HG03159 (cell line): ENCODE data around the gene CHSY3.

Experiments
- ATAC-seq: cut with Tn5 transposase; IDR thresholded peaks from one replicate; pipeline ENCODE4 v1.9.1; 2021; ENCODE audit warnings: mild to moderate bottlenecking, moderate library complexity; ENCODE audit not compliant: unreplicated experiment

Gene CHSY3

DNA sequence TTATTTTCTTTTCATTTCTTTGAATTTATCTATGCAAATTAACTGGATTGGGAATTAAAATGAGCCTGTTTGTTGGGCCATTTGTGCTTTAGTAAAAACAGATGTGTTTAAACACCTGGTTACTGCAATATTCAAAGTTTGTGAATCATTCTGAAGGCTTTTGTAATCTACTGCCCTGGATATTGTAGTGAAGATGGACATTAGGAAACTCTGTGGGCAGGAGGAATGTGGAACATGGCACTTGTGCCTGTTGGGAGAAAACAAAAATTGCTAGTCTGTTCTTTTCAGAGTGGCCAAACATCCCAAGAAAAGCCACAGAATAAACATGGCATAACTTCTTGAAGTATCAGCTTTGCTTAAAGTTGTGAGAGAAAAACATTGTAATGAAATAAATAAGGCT, 40.8 kb downstream of the CHSY3 start:
- no peak for ATAC-seq

DNA sequence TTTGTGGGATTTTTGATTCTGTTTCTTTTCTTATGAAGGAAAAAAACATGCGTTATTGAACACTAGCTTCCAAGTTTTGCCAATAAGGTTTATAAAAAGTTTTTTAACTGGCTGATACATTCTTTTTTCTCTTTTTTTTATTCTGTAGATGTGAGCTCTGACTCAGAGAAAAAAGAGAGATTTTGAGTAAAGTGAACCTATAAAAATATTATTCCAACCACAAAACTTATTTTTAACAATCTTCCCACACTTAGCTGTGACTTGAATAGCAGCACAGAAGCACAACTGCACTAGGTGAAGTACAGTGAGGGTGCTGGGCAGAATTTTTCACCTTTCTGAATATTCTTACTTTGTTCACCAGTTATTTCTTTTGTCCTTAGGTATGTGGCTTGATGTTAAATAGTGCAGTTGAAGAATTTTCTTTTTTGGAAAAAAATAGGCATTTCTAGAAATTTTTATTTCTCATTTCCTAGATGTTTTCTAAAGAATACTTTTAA, 41.6 kb downstream of the CHSY3 start:
- ATAC-seq: no peak

DNA sequence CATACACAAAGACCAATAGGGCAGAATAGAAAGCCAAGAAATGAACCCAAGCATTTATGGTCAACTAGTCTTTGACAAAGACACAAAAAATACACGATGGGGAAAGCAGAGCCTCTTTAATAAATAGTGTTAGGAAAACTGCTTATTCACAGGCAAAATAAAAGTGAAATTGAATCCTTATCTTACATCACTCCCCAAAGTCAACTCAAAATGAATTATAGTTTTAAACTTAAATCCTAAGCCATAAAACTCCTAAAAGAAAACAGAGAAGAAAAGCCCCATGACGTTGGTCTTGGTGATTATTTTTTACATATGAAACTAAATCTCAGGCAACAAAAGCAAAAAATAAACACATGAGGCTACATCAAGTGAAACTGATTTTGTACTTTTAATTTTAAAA, 46.8 kb downstream of the CHSY3 start:
- no peak for ATAC-seq

DNA sequence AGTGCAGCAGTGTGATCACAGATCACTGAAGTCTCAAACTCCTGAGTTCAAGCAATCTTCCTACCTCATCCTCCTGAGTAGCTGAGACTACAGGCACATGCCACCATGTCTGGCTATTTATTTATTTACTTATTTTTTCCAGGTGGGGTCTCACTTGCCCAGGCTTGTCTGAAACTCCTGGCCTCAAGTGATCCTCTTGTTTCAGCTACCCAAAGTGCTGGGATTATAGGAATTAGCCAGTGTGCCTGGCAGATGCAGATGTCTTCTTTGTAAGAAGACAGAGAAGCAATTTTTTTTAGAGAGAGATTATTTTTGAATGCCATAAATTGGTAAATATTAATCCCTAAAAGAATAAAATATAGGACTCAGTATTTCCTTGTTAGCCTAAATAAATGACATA, 54.3 kb downstream of the CHSY3 start:
- no peak for ATAC-seq

DNA sequence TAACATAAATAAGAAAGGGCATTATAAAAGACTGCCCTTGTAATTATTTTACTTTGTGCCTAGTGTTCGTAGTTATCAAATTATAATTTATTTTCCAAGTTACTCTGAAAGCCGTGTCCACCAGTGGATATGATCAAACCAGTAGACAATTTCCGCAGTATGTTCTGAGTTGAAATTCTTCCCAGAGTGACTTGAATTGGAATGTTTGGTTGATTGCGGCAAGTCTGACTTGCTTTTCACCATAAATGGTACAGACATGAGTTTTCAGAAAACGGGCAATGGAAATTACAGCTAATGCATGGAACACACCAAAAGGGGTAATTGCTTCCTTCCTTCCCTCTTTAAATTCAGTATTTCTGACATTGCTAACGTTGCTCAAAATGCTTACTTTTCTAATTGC, 56.6 kb downstream of the CHSY3 start:
- ATAC-seq: no peak

DNA sequence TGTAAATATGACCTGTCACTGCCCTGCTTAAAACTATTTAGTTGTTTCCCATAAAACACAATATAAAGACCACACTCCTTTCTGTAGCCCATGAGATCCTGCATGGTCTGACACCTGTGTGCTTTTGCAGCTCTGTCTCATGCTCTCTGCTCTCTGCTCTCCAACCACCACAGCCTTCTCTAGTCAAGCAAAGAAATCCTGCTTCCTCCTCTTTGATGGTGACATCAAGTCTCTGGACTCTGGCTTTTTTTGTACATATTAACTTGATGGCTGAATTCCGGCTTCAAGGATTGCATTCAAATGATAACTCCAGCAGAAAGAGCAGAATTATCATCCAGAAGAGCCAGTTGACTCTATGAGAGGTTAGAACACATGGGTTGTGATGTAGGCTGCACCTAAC, 58.2 kb downstream of the CHSY3 start:
- no peak for ATAC-seq

DNA sequence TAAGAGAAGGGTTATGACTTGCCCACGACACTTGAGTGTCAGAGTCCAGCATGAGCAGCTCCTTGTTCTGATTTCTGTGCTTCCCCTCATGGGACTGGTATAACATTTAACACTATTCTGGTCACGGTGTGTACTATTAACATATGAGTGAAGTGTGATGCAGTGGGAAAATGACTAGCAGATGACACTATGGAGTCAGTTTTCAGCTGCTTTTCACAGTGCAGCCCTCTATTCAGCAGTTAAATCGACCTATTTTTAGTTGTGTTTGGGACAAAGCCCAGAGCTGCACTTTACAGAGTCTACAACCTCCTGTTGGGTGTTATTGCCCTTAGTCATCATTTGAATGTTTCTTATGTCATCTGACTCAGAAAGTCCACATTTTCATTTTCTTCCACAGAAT, 59.1 kb downstream of the CHSY3 start:
- ATAC-seq: no peak

DNA sequence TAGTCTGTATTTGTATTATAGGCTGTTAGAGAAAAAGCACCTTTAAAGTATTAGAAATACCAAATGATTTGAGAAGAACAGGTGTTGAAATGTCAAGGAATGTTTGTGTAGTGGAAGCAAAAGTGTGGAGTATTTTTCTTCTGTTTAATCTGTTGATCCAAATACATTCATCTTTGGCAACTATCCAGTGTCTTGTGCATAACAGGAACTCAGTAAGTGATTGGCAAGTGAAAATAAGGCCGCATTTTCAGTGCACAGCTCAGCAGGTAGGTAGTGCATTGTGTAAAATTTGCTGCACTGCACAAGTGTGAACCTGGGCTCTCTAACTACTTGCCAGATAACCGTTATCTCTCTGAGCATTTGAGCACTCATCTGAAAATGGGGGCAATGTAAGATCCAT, 61.8 kb downstream of the CHSY3 start:
- no peak for ATAC-seq

DNA sequence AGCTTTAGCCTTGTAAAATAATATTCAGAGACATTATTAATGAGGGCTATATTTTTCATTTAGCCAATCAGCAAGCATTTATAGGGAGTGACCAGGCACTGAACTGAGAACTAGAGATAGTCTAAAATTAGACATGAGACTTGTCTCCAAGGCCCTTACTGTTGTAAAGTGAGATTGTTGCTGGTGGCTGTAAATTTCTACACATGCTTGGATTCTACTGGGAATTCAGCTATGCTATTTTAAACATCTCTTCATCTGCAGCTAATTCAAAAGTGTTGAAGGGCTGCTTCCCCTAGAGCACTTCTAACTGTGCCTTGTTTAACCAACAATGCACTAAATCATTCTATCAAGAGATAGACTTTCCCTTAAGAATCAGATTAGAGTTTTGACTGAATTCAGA, 67.4 kb downstream of the CHSY3 start:
- no peak for ATAC-seq

DNA sequence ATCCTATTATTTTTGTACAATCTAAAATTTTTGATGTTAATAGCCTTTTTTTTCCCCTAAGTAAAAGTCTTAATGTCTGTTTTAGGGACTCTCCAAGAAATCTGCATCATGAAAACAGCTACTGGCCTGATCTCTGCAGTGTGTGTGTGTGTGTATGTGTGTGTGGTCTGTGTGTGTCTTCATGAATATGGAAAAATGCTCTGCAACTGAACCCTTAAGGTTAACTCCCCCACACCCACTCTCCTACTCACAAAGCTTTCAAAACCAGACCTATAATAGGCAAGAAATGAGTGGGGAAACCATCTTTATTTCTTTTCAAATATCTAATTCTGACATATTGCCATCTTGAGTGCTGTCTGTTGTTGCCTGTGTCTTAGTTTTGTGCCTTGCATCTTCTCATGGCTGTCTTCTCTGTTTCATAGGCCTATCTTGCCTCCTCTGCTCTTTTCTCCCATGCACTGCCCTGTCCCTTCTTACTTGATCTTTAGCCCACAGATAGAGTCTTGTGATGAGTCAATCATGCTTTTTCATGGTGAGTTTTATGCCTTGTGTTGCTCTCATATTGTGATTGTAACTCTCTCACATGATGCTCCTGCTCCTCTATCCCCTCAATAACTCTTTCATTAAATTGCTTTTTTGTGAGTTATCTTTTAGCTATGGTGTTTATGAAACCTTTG, 68.3 kb downstream of the CHSY3 start:
- no peak for ATAC-seq

DNA sequence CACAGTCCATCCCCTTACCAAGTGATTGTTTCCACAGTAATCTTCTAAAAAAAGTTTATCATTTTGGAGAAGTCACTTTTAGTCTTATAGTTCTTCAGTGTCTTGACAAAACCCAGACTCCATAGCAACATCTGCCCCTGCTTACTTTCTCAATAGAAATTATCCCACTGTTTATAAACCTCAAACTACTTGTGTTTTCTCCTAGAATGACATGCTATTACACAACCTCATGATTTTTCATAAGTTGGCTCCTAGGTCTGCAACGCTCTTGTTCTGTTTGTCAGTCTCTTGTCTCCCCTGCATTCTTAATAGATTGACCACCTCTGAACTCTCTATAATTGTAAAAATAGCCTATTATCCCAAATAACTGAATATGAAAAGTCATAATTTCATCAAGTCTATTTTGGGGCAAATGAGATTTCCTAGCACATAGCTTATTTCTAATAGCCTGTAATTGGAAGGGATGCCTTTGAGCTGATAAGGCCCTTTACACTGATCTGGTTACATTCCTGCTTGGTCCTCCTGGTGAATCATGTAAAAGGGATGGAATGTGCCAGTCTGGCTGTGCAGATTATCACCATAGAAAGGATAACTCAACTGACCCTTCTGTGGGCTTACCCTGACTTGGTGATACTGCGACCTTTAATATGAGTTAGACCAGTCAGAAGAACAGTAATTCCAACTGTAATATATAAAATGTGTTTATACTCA, 69.6 kb downstream of the CHSY3 start:
- ATAC-seq: no peak

DNA sequence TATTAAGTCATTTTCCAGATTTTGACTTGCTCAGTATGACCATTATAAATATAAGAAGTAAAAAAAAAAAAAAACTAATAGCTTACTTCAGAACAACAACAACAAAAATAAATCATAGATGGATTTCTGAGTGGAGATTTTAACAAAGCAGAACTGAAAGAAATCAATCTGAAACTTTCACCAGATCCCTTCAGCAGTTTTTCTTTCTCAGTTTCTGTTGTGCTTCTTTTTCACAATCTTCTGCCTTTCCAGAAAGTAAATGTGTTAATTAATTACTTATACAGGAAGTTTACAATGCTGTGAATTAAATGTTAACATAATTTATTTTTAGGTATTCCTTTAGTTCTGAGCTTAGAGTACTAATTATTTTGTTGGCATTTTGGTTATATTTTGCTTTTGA, 73.5 kb downstream of the CHSY3 start:
- peak; percentile 89 for ATAC-seq

DNA sequence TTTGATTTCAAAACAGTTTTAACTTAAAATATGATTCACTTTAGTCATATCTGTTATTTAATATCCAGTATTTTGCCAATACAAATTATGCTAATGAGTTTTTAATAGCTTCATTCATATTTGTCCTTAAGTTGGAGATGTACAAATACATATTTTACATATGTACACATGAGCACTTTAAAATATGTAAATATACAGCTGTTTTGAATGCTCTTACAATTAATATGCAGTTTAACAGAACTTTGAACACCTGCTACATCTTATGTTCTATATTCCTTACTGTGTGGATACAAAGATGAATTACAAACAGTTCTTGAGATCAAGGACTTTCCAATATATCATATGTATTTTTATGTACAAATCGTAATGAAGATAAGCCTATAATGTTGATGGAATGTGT, 74.0 kb downstream of the CHSY3 start:
- no peak for ATAC-seq

DNA sequence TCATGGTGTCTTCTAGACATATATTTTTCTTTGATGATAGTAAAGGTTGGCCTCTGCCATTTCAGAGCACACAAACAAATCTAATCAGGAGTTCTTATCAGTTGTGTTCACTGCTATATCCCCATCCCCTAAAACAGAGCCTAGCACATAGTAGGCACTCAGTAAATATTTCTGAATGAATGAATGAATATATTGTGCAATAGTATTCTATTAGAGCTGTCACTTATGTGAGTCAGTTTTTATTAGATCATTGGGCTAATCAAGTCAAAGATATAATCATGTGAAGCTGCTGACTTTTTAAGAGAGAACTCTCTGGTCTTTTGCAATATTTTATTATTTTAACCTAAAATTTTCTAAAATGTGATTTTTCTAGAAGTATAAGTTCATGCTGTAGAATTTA, 84.2 kb downstream of the CHSY3 start:
- ATAC-seq: no peak

DNA sequence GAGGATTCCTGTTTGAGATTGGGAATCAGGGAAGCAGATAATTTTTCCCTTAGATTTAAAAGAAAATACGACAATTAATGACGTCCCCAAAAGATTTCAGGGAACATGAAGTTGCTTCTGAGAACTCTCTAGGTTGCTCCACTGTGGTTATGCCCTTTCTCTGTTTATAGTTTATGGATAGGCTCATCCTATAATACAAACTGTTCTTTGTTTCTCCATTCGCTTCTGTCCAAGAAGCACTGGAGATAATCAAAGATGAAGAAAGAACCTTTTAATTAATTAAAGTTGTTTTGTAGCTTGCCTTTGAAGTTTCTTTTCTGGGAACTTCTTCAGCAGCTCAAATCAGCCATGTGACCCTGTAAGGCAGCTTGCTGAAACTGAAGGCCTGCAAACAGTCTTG, 87.5 kb downstream of the CHSY3 start:
- no peak for ATAC-seq

DNA sequence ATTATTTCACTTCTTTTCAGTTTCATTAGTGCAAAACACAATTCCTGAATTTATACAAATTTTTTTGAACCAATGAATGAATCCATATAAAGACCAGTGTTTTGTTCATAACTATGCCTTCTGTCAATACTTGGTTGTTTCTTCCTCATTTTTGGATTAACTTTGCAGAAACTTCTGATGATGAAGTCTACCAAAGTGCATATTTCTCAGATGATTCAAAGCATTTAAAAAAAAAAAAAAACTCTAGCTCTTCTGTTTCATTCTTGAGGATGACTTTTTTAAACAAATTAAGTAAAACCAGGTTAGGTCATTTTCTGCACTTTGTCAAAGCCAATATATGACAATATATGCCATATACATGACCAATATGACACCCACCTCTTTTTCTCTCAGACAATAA, 92.6 kb downstream of the CHSY3 start:
- no peak for ATAC-seq

DNA sequence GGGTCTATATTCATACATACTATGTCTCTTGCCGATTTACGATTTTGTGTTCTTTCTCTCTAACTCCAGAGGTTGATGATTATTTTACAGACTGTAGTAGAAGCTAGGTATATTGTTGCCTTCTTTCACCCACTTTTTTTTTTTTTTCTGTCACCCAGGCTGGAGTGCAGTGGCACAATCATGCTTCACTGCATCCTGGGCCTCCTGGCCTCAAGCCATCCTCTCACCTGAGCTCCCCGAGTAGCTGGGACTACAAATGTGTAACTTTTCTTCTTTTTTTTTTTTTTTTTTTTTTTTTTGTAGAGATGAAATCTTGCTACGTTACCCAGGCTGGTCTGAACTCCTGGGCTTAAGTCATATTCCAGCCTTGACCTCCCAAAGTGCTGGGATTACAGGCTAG, 96.2 kb downstream of the CHSY3 start:
- no peak for ATAC-seq

DNA sequence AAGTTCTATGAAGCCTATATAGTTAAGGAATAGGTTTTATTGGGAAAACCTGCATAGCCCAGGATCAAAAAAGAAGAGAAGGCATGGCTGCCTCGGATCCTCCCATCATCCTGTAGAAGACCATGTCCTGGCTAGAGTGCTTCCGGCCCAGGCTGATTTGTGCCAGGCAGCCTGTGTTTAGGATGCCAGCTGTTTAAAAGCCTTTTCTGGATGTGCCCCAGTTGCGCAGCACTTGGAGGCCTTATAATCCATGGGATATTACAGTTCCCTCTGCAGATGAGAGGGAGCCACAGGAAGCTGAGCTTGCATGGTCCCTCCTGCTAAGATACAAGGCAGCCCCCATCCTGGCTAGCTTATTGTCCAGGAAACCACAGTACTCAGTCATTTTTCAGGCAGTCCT, 97.9 kb downstream of the CHSY3 start:
- no peak for ATAC-seq

DNA sequence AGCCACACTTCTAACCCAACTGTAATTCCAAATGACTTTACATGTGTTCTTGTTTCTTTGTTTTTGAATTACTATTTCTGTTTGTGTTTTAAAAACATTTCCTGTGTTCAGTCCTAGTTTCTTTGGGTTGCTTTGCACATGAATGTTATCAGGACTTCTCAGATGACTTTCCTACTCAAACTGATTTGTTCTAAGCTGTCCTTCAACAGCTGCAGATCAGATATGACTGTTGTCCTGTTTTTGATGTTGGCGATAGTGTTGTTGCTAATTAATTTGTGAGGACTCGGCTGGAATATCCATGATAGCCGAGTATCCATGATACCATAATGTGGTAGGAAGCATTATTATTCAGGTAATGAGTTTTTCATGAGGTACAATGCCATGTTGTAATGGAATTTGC, 98.6 kb downstream of the CHSY3 start:
- ATAC-seq: no peak

DNA sequence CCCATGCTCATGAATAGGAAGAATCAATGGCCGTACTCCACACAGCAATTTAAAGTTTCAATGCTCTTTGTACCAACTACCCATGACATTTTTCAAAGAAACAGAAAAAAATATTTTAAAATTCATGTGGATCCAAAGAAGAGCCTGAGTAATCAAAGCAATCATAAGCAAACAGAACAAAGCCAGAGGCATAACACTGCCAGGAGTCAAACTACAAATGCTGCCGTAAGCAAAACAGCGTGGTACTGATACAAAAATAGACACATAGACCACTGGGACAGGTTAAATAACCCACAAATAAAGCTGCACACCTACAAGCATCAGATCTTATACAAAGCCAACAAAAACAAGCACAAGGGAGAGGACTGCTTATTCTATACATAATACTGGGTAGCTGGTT, 107.7 kb downstream of the CHSY3 start:
- ATAC-seq: no peak

DNA sequence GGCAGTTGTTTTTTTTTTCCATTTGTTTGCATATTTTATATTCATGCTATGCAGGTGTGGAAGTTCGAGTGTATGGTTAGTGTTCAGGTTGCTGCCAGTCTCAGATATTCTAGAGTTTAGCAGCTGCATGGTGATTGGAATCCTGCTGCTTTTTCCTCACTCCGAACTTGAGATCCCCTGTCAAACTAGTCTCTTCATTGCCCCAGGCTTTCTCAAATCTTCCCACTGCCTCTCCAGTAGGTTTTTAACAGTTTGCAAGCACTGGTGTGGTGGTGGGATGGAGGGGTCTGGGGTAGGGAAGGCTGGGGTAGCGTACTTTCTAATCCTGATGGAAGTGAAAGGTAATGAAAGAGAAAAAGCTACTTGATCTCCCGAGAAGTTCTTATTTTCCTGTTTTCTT, 112.9 kb downstream of the CHSY3 start:
- no peak for ATAC-seq

DNA sequence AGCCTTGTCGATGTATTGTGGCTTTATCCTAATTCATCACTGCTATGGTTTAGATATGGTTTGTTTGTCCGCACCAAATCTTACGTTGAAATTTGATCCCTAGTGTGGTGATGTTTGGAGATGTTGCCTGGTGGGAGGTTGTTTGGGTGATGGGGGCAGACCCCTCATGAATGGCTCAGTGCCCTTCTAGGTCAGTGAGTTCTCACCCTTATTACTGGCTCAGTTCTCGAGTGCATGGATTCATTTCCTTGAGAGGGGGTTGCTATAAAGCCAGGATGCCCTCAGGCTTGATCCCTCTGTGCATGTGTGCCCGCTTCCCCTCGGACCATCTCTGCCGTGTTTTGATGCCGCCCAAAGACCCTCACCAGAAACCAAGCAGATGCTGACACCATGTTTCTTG, 114.4 kb downstream of the CHSY3 start:
- ATAC-seq: no peak

DNA sequence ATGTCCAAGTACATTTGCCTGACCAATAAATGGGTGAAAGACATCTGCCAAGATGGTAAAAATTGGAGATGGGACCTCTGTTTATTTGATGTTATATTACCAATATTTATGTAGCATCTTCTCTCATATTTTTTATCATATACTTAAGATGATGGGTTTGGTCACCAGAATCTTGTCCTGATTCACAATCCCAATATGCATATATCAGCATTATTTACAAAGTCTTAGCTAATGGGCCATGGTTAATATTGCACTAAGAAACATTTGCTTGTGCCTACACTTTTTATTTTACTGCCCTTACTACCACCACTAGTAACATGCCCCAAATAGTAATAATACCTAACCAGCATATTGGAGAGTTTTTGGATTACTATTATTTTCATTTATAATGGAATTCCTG, 116.7 kb downstream of the CHSY3 start:
- ATAC-seq: no peak
